ENCODE measurements around the gene FKBP6. TPM values are rescaled to one million over a fixed set of nuclear protein-coding genes. Genes with fewer than 3 reads are reported as not detected.
"Not testable (repeated sequence)": the region's sequence is repeated elsewhere in the genome, so short reads cannot be mapped to it uniquely, and the experiment has no call there.

FKBP6 gene
- polyA plus RNA-seq, 1 donor = 0.04 TPM

DNA sequence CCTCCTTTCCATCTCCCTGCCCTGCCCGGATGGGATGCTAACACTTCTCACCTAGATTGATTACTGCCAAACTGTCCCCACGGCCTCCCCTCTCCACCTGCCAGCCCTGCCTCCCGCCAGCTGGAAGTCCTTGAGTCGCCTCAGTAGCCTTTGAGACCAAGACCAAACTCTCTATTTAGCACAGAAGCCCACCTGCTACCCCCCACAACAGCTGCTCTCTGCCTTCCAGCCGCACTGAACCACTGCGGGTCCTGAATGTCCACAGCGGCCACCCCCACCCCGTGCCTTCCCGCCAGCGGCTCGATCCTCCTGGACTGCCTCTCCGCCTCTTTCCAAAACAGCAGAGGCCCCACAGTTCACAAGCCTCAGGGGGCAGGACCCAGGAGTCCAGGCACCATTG is 39.0 kb downstream of the FKBP6 start:
- Histone ChIP-seq H3K4me3 (ENCODE audit: low read length) (no peak overlapping the region), H3K4me1 (ENCODE audit: control insufficient read depth, insufficient read depth, low read length) (no peaks in the 10 kb centered on the region), H3K9me3 (ENCODE audit: control insufficient read depth, low read depth, low read length) (no peaks in the 10 kb centered on the region), H3K27ac (ENCODE audit: low read length) (no peak overlapping the region), H3K36me3 (ENCODE audit: control insufficient read depth, insufficient read depth, low read length) (no peaks in the 10 kb centered on the region), H3K27me3 (ENCODE audit: control insufficient read depth, insufficient read depth, low read length) (peaks cover 6% of the 10 kb centered on the region)
- WGBS (ENCODE audit: insufficient coverage, low lambda C conversion rate) = no CpG with 5 or more reads among the region's 12 CpGs
- DNase-seq = no peak

DNA sequence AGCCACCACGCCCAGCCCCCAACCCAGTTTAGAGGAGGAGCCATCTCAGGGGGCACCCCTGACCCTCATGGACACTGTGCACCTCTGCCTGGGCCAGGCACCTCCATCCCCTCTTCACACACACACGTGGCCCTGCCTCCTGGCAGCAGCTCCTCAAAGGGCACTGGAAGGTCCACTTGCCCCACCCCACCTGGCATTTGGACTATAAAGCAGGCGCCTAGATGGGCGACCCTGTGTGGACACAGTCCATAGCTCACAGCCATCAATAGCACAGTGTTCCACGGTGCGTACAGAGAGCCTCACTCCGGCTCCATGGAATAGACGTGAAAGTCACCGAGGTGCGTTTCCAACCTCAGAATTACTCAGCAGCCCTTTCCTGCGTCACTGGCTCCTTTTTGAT is 41.0 kb downstream of the FKBP6 start:
- H3K27me3 ChIP-seq (ENCODE audit: control insufficient read depth, insufficient read depth, low read length) = peaks cover 3% of the 10 kb centered on the region
- H3K9me3 ChIP-seq (ENCODE audit: control insufficient read depth, low read depth, low read length) = no peaks in the 10 kb centered on the region
- no CpG with 5 or more reads among the region's 11 CpGs for WGBS (ENCODE audit: insufficient coverage, low lambda C conversion rate)
- H3K36me3 ChIP-seq (ENCODE audit: control insufficient read depth, insufficient read depth, low read length) = no peaks in the 10 kb centered on the region
- H3K27ac ChIP-seq (ENCODE audit: low read length) = no peak overlapping the region
- no peaks in the 10 kb centered on the region for H3K4me1 ChIP-seq (ENCODE audit: control insufficient read depth, insufficient read depth, low read length)
- no peak overlapping the region for H3K4me3 ChIP-seq (ENCODE audit: low read length)
- DNase-seq = no peak

DNA sequence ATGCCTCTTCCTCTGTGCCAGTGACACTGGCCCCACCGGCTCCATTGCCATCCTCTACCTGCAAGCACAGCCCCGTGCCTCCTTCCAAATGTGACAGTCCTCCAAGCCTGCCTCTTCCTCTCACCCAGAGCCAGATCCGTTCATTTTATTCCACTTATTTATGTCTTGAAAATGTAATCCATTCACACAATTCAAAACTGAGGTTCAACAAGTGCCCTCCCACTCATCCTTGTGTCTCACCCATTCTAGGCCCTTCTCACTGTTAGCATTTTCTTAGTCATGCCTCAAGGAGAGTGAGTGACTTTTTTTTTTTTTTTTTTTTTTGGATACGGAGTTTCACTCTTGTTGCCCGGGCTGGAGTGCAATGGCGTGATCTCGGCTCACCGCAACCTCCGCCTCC is 41.7 kb downstream of the FKBP6 start:
- H3K4me3 ChIP-seq (ENCODE audit: low read length) = no peak overlapping the region
- H3K27ac ChIP-seq (ENCODE audit: low read length) = no peak overlapping the region
- no peak for DNase-seq
- no peaks in the 10 kb centered on the region for H3K9me3 ChIP-seq (ENCODE audit: control insufficient read depth, low read depth, low read length)
- no peaks in the 10 kb centered on the region for H3K36me3 ChIP-seq (ENCODE audit: control insufficient read depth, insufficient read depth, low read length)
- H3K4me1 ChIP-seq (ENCODE audit: control insufficient read depth, insufficient read depth, low read length) = no peaks in the 10 kb centered on the region
- WGBS (ENCODE audit: insufficient coverage, low lambda C conversion rate) = no CpG with 5 or more reads among the region's 9 CpGs
- no peaks in the 10 kb centered on the region for H3K27me3 ChIP-seq (ENCODE audit: control insufficient read depth, insufficient read depth, low read length)

DNA sequence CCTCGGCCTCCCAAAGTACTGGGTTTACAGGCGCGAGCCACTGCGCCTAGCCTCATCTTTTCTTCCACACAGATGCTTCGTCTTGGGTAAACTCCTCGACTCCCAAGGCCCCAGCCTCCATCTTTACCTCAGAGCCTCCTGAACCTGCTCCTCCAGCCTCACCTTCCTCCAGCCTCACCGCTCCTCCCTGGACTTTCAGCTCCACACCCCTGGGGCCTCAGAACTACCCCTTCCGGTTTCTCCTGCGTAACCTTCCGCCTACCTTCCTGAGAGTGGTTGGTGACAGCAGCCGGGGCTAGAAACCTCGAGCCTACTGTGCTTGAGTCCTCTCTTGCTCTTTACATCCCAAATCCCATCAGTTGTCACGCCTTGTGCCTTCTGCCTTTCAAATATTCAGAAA is 45.8 kb downstream of the FKBP6 start:
- Histone ChIP-seq H3K27ac (ENCODE audit: low read length) (no peak overlapping the region), H3K9me3 (ENCODE audit: control insufficient read depth, low read depth, low read length) (no peaks in the 10 kb centered on the region), H3K36me3 (ENCODE audit: control insufficient read depth, insufficient read depth, low read length) (no peaks in the 10 kb centered on the region), H3K4me1 (ENCODE audit: control insufficient read depth, insufficient read depth, low read length) (no peaks in the 10 kb centered on the region), H3K4me3 (ENCODE audit: low read length) (no peak overlapping the region), H3K27me3 (ENCODE audit: control insufficient read depth, insufficient read depth, low read length) (peaks cover 29% of the 10 kb centered on the region)
- 53% methylated on average over 3 of the region's 13 CpGs for WGBS (ENCODE audit: insufficient coverage, low lambda C conversion rate)
- no peak for DNase-seq

DNA sequence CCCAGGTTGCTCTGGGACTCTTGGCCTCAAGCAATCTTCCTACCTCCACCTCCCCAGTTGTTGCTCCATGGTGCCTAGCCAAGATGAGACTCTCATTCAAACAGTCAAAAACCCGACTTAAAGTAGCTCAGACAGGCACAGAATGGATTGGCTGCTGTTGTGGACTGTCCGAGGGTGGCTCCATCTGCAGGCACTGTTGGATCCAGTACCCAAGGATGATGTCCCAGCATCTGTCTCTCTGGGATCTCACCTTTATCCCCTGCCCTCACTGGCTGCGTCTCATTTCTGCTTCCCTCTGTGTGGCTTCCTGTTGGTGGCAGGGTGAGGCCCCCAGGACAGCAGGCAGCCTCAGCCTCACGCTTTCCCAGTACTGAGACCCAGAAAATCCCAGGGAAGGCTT is 48.3 kb downstream of the FKBP6 start:
- WGBS (ENCODE audit: insufficient coverage, low lambda C conversion rate) = no CpG with 5 or more reads among the region's 4 CpGs
- H3K27ac ChIP-seq (ENCODE audit: low read length); H3K36me3 ChIP-seq (ENCODE audit: control insufficient read depth, insufficient read depth, low read length); DNase-seq; H3K4me3 ChIP-seq (ENCODE audit: low read length); H3K9me3 ChIP-seq (ENCODE audit: control insufficient read depth, low read depth, low read length); H3K4me1 ChIP-seq (ENCODE audit: control insufficient read depth, insufficient read depth, low read length): not testable (repeated sequence)
- H3K27me3 ChIP-seq (ENCODE audit: control insufficient read depth, insufficient read depth, low read length) = peaks cover 36% of the 10 kb centered on the region

DNA sequence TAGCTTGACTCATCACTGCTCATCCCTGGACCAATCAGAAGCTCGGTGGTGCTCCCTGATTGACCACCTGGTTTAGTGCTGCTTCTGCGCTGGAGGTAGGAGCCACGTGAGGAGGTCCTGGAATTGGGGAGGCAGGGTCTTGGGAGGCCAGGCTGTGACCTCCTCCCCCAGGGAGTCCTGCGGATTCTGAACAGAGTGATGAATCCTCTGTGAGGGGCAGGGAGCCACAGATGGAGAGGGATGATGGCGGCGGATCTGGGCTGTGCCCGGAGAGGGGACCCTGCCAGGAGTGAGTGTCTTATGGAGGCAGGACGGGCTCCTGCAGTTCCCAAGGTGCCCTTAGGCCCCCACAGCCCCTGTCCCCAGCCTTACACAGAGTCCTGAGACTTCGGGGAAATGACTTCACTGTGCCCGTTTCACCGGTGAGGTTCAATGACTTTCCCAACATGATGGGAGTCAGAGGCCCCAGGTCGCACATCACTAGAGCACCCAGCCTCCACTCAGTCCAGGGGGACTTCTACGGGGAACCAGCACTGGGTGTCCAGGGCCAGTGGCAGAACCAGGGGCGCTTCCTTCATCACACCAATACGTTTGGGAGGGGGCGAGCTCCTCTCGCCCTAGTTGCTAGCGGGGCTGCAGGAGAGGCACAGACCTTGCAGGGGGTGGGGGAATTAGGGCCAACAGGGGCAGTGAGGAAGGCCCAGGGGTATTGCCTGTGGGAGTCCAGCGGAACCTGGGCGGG is 48.9 kb downstream of the FKBP6 start:
- no CpG with 5 or more reads among the region's 20 CpGs for WGBS (ENCODE audit: insufficient coverage, low lambda C conversion rate)

DNA sequence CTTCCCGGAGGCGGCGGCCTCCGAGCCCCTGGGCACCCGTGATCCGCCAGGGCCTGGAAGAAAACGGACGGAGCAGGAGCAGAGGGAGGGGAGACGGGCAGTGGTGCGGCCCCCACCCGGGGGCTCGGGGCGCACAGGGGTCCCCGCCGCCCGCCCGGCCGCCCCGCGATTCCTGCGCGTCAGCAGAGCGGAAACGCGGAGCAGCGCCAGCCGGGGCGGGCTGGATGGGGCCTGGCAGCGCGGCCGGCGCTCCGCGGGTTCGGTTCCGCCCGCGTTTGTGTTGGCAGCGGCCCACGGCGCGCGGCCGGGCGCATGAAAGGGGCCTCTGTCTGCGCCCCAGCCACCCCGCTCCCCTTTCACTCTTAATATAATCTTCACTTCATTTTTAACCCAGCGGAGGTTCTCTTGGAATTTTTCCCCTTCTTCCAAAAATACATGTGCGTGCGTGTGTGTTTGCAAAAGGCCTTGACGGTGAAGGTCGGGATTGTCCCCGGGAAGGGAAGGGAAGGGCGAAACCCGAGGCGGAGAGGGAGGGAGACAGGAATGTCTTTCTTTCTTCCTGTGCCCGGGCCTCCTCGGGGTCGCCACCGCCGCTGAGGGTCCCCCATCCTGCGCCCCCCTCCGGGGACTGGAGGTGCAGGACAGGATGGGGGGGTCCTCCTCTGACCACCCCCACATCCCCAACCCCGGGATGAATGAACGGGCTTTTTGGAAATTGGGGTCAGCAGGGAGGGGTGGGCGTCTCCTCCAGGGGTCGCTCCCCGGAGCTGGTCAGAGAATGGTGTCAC is 49.6 kb downstream of the FKBP6 start:
- DNase-seq; H3K27ac ChIP-seq (ENCODE audit: low read length); H3K4me3 ChIP-seq (ENCODE audit: low read length); H3K36me3 ChIP-seq (ENCODE audit: control insufficient read depth, insufficient read depth, low read length); H3K9me3 ChIP-seq (ENCODE audit: control insufficient read depth, low read depth, low read length); H3K4me1 ChIP-seq (ENCODE audit: control insufficient read depth, insufficient read depth, low read length): not testable (repeated sequence)
- no CpG with 5 or more reads among the region's 68 CpGs for WGBS (ENCODE audit: insufficient coverage, low lambda C conversion rate)
- H3K27me3 ChIP-seq (ENCODE audit: control insufficient read depth, insufficient read depth, low read length) = peaks cover 36% of the 10 kb centered on the region

More for the DNA sequence above, 48.9 kb downstream of the FKBP6 start:
- Histone ChIP-seq H3K4me1 (ENCODE audit: control insufficient read depth, insufficient read depth, low read length) (no peaks in the 10 kb centered on the region), H3K27ac (ENCODE audit: low read length) (no peak overlapping the region), H3K36me3 (ENCODE audit: control insufficient read depth, insufficient read depth, low read length) (no peaks in the 10 kb centered on the region), H3K27me3 (ENCODE audit: control insufficient read depth, insufficient read depth, low read length) (peaks cover 36% of the 10 kb centered on the region), H3K4me3 (ENCODE audit: low read length) (no peak overlapping the region), H3K9me3 (ENCODE audit: control insufficient read depth, low read depth, low read length) (no peaks in the 10 kb centered on the region)
- no peak for DNase-seq

DNA sequence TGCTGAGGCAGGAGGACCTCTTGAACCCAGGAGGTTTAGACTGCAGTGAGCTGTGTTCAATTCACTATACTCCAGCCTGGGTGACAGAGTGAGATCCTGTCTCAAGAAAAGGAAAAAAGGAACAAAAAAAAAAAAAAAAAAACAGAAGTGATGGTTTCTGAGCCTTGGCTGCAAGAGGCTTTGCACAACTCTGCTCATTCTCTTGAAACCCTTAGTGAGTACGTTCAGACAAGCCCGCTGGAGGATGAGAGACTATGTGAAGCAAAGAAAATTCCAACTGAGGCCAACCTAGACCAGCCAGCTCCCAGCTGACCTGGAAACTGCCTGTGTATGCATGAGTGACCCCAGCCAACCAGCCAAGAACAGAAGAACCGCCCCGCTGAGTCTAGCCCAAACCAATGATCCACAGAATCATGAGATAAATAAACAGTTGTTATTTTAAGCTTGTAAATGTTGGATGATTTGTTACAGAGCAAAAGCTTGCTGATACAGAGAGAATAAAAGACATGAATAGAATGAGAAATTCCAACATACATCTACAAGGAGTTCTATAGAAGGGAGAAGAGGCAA is 55.1 kb downstream of the FKBP6 start:
- Histone ChIP-seq H3K4me3 (ENCODE audit: low read length) (no peak overlapping the region), H3K27me3 (ENCODE audit: control insufficient read depth, insufficient read depth, low read length) (peaks cover 14% of the 10 kb centered on the region), H3K36me3 (ENCODE audit: control insufficient read depth, insufficient read depth, low read length) (no peaks in the 10 kb centered on the region), H3K4me1 (ENCODE audit: control insufficient read depth, insufficient read depth, low read length) (no peaks in the 10 kb centered on the region), H3K9me3 (ENCODE audit: control insufficient read depth, low read depth, low read length) (peaks cover 11% of the 10 kb centered on the region), H3K27ac (ENCODE audit: low read length) (no peak overlapping the region)
- no CpG with 5 or more reads among the region's 4 CpGs for WGBS (ENCODE audit: insufficient coverage, low lambda C conversion rate)
- DNase-seq = no peak

DNA sequence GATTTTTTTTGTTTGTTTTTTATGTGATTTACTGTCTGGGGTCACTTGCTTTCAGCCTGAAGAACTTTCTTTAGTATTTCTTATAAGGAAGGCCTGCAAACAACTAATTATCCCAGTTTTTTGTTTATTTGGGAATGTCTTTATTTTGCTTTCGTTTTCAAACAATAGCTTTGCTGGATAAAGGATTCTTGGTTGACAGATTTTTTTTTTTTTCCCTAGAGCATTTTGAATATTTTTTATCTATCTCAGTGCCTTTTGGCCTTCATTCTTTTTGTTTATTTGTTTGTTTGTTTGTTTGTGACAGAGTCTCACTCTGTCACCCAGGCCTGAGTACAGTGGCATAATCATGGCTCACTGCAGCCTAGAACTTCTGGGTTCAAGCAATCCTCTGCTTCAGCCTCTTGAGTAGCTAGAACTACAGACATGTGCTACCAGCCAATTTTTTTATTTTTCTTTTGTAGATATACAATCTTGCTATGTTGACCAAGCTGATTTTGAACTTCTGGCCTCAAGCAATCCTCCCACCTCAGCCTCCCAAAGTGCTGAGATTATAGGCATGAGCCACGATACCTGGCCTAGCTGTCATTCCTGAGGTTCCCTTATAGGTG is 59.4 kb downstream of the FKBP6 start:
- Histone ChIP-seq H3K9me3 (ENCODE audit: control insufficient read depth, low read depth, low read length) (peaks cover 17% of the 10 kb centered on the region), H3K27me3 (ENCODE audit: control insufficient read depth, insufficient read depth, low read length) (no peaks in the 10 kb centered on the region)
- WGBS (ENCODE audit: insufficient coverage, low lambda C conversion rate) = 81% methylated on average over 2 of the region's 2 CpGs

DNA sequence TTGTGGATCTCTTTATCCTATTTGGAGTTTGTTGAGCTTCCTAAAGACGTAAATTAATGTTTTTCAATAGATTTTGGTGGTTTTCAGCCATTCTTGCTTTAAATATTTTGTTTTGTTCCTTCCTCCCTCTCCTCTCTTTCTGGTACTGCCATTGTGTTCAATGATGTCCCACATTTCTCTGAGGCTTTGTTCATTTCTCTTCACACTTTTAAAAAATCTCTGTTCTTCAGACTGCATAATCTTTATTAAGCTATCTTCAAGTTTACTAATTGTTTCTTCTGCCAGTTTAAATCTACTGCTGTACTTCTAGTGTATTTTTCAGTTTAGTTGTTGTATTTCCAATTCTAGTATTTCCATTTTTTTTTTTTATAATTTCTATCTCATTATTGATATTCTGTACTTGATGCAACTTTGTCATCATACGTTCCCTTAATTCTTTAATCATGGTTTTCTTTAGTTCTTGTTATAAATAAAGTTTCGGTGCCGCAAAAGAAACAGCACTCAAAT is 60.0 kb downstream of the FKBP6 start:
- Histone ChIP-seq H3K4me3 (ENCODE audit: low read length) (no peak overlapping the region), H3K36me3 (ENCODE audit: control insufficient read depth, insufficient read depth, low read length) (no peaks in the 10 kb centered on the region), H3K27ac (ENCODE audit: low read length) (no peak overlapping the region), H3K9me3 (ENCODE audit: control insufficient read depth, low read depth, low read length) (peaks cover 17% of the 10 kb centered on the region), H3K27me3 (ENCODE audit: control insufficient read depth, insufficient read depth, low read length) (no peaks in the 10 kb centered on the region), H3K4me1 (ENCODE audit: control insufficient read depth, insufficient read depth, low read length) (no peaks in the 10 kb centered on the region)
- WGBS (ENCODE audit: insufficient coverage, low lambda C conversion rate) = 89% methylated on average over 3 of the region's 4 CpGs
- DNase-seq = no peak

More for the DNA sequence above, 59.4 kb downstream of the FKBP6 start:
- Histone ChIP-seq H3K4me1 (ENCODE audit: control insufficient read depth, insufficient read depth, low read length) (no peaks in the 10 kb centered on the region), H3K4me3 (ENCODE audit: low read length) (no peak overlapping the region), H3K36me3 (ENCODE audit: control insufficient read depth, insufficient read depth, low read length) (no peaks in the 10 kb centered on the region), H3K27ac (ENCODE audit: low read length) (no peak overlapping the region)
- DNase-seq = no peak
